GM21526 (cell line): ENCODE measurements around the gene EPHA8.

Experiments
- ATAC-seq: cut with Tn5 transposase; IDR thresholded peaks from one replicate; pipeline ENCODE4 v1.9.1; 2021; ENCODE audit warnings: moderate library complexity; ENCODE audit not compliant: unreplicated experiment, low FRiP score

Gene EPHA8

GRCh38 chr1:22563671-22564602, 648 bp downstream of the EPHA8 start:
- ATAC-seq, result no peak

DNA sequence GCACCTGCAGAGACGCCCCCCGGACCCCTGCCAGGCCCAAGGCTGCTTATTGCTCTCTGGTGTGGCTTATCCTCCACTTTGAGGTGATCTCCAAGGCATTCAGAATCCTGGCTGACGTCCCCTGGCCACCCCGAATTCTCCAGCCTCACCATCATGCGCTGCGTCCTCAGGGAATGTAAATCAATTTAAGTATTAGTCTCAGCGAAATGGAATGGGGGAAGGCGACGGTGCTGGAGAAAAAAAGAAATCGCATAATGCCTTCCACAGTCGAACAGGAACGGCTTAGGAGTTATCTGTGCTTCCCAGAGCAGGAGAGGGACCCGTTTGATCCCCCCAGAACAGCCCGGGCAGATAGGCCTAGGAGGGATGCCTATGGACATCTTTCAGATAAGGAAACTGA, 2.9 kb downstream of the EPHA8 start:
- ATAC-seq, result no peak

DNA sequence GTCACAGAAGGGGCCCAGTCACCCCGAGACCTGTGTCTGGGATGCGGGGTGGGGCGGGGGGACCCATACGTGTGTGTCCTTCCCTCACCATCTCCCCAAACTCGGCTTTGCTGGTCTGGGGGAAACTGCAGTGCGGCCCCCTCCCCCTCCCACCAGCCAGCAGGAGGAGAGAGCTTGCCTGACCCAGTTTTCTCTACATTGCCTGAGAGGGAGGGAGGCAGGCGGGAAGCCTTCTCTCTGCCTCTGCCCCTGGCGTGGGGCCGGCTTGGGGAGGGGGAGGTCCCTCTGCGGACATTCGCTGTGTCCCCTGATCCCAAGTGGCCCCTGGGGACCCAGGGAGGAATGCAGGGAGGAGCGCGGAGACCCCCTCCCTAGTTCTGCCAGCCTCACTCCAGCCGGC, 3.9 kb downstream of the EPHA8 start:
- ATAC-seq, result no peak

GRCh38 chr1:22567994-22568393, 4.7 kb downstream of the EPHA8 start:
- ATAC-seq, result no peak

- no peak for ATAC-seq
These were observed 6.0 kb downstream of the EPHA8 start for GRCh38 chr1:22569269-22569668.

- ATAC-seq, result no peak
These were observed 7.0 kb downstream of the EPHA8 start for GRCh38 chr1:22570140-22570909.

- ATAC-seq, result no peak
These were observed 9.5 kb downstream of the EPHA8 start for GRCh38 chr1:22572818-22573217.

GRCh38 chr1:22573237-22573636, 9.9 kb downstream of the EPHA8 start:
- no peak for ATAC-seq

- ATAC-seq, result no peak
These were observed 12.4 kb downstream of the EPHA8 start for GRCh38 chr1:22575532-22576149.

DNA sequence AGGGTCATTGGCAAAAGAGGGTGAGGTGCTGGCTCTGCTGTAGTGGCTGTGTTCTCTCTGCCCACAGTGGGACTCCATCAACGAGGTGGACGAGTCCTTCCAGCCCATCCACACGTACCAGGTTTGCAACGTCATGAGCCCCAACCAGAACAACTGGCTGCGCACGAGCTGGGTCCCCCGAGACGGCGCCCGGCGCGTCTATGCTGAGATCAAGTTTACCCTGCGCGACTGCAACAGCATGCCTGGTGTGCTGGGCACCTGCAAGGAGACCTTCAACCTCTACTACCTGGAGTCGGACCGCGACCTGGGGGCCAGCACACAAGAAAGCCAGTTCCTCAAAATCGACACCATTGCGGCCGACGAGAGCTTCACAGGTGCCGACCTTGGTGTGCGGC, 12.9 kb downstream of the EPHA8 start:
- ATAC-seq, result no peak

- ATAC-seq, result no peak
These were observed 13.3 kb downstream of the EPHA8 start for GRCh38 chr1:22576617-22577016.

DNA sequence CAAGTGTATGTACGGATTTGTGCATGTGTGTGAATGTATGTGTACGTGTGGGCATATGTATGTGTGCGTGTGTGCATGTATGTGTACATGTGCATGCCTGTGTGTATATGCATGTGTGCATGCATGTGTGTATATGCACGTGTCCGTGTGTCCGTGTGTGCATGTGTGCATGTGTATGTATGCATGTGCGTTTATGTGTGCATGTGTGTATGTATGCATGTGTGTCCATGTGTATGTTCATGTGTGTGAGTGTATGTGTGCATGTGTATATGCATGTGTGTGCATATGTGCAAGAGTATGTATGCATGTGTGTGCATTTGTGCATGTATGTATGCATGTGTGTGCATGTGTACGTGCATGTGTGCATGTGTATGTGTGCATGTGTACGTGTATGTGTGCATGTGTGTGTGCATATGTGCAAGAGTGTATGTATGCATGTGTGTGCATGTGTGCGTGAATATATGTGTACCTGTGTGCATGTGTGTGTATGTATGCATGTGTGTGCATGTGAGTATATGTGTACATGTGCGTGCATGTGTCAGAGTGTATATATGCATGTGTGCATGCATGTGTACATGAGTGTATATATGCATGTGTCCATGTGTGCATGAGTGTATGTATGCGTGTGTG, 15.6 kb downstream of the EPHA8 start:
- ATAC-seq, result no peak

DNA sequence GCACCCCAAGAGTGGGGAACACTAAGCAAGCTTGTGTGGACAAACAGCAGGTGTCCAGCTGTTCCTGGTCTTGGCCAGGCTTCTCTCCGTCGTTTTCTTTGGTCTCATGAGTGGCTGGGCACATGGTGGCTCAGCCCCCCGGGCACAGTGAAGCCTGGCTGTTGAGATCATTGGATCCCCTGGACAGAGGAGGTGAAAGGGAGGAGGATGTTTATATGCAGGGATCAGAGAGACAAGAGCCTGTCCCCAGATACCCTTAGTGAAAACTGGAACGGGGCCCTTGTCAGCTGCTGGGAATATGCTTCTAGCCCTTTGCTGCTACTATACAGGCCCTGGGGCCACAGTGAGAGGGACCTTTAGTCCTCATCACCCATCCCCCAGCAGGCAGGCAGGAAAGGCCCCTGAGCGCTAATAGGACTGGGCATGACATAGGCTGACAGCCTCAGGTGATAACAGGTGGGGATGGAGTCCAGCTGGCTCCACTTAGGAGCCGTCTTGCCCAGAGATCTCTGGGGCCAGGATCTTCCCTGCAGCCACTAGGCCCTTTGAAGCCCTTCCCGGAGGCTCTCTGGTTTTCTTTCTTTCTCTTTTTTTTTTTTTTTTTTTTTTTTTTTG, 16.4 kb downstream of the EPHA8 start:
- no peak for ATAC-seq

DNA sequence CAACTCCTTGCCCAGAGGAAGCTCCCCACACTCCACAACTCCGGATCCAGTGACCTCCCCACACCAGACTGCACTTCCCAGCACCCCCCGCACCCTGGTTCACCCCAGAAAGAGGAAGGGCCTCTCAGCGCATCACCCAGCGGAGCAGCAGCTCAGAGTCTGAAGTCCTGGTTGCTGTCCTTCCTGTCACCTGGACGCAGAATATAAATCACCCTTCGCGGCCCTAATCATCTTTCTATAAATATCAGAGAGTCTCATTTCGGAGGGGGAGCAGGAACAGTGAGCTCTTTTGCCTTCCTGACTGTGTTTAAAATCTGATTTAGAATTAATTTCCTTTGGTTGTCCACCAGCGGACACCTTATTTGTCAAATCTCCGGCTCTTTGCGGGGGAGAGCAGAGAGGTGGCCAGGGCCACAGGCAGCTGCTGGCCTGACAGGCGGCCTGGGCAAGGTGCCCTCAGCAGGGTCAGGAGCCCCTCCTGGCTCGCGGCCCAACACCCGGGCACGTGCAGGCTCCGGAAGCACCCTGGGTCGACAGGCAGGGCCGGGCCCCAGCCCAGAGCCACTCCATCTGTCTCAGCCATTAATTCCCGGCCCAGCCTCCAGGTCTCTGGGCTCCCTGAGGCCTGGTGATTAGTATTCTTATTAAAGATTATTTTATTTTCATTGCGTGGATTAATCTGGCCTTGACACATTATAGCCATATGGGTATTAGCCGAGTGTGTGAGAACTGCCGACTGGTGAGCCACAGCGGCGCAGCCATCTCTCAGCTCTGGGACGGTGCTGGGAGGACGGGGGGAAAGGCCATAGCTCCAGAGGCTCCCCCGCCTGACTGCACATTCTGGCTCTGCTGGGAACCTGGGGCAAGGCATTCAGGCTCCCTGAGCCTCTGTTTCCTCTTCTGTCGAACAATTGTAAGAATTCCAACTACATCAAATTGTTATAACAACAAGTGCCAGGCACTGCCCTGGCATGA, 19.7 kb downstream of the EPHA8 start:
- ATAC-seq, result no peak

DNA sequence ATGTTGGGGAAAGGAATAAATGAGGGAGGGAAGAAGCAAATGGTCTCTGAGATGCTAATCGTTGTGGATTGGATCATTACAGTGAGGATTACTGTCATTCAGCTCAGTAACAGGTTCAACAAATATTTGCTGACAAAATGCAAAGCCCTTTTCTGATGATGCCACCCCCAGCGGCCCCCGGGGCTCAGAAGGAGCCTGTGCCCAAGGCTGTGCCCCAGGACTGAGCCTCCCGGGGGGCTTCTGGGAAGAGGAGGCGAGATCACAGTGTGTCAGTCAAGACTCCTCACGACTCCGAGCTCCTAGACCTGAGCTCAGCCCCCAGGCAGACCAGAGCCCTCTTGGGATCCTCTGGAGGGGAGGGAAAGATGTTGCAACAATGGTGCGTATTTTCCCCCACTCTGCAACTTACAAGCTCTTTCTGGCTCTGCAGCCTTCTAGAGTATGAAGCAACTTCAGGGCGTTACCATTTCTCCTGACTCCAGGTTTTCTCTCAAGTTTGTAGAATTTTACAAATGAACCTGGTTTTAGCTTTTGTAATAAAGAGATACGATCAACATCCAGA, 20.8 kb downstream of the EPHA8 start:
- no peak for ATAC-seq

- ATAC-seq, result no peak
These were observed 21.7 kb downstream of the EPHA8 start for GRCh38 chr1:22584970-22585369.

GRCh38 chr1:22585471-22585870, 22.2 kb downstream of the EPHA8 start:
- ATAC-seq, result no peak

DNA sequence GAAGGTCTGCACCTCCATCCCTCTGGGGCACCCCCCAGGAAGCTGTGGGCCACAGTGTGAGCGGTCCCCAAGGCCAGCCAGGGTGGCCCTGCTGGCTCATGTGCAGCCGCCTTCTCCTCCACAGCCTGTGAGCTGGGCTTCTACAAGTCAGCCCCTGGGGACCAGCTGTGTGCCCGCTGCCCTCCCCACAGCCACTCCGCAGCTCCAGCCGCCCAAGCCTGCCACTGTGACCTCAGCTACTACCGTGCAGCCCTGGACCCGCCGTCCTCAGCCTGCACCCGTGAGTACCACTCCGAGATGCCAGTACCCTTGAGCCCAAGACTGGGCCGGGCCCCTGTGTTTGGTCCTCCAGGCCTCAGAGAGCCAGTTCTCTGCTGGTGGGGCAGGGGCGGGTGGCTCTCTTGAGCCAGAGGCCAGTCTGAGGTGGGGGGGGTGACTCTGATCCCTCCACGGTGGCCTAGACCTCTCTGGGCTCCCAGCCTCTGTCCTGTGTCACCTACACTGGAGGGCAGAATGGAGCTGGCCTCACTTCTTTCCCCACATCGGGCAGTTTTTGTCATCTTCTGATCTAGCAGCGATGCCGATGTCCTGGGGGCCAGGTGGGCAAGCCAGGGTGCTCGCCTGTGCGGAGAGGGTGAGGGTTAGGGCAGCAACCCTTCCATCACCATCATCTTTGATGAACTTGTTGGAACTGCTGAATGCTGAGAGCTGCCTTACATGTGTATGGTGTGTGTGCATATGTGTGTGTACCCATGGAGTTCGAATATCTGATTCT, 23.3 kb downstream of the EPHA8 start:
- no peak for ATAC-seq
